Measurements from ENCODE around the gene ANTXRL. TPM values are rescaled to one million over a fixed set of nuclear protein-coding genes. Genes with fewer than 3 reads are reported as not detected.

The ANTXRL gene
- total RNA-seq, 4 donors from 2014 or later, result not detected

- 3 to 21% methylated on average over 2 to 10 of the region's 82 CpGs for WGBS, 2 donors (ENCODE audit: low coverage in 1 of 2)
- Histone ChIP-seq H3K27ac (peak overlapping the region; percentile 8 to 88 (median 87)), H3K27me3 (no peaks in the 10 kb centered on the region), H3K36me3 (no peaks in the 10 kb centered on the region), H3K4me3 (peak overlapping the region; percentile 45 to 74), H3K4me1 (peaks cover 0 to 30% (median 12%) of the 10 kb centered on the region in 3 donors), H3K9me3 (no peaks in the 10 kb centered on the region)
- TF ChIP-seq, protein P1, sequence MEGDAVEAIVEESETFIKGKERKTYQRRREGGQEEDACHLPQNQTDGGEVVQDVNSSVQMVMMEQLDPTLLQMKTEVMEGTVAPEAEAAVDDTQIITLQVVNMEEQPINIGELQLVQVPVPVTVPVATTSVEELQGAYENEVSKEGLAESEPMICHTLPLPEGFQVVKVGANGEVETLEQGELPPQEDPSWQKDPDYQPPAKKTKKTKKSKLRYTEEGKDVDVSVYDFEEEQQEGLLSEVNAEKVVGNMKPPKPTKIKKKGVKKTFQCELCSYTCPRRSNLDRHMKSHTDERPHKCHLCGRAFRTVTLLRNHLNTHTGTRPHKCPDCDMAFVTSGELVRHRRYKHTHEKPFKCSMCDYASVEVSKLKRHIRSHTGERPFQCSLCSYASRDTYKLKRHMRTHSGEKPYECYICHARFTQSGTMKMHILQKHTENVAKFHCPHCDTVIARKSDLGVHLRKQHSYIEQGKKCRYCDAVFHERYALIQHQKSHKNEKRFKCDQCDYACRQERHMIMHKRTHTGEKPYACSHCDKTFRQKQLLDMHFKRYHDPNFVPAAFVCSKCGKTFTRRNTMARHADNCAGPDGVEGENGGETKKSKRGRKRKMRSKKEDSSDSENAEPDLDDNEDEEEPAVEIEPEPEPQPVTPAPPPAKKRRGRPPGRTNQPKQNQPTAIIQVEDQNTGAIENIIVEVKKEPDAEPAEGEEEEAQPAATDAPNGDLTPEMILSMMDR (IDR thresholded peaks at IDR 0.05), result peak in 1 of 4 experiments; percentile 28
- TF ChIP-seq EP300 (IDR thresholded peaks at IDR 0.05) (no peak), POLR2A (IDR thresholded peaks at IDR 0.05) (peak; percentile 36 to 53), POLR2AphosphoS5 (IDR thresholded peaks at IDR 0.05) (peak; percentile 63)
- peak; percentile 90 for ATAC-seq
Observed at GRCh38 chr10:46284286-46285229, 2.2 kb upstream of the ANTXRL start.

- no peaks in the 10 kb centered on the region for H3K27me3 ChIP-seq
- 50 to 56% methylated on average over 3 of the region's 3 CpGs for WGBS, 2 donors (ENCODE audit: low coverage in 1 of 2)
Observed at GRCh38 chr10:46285300-46285699, 1.5 kb upstream of the ANTXRL start.

DNA sequence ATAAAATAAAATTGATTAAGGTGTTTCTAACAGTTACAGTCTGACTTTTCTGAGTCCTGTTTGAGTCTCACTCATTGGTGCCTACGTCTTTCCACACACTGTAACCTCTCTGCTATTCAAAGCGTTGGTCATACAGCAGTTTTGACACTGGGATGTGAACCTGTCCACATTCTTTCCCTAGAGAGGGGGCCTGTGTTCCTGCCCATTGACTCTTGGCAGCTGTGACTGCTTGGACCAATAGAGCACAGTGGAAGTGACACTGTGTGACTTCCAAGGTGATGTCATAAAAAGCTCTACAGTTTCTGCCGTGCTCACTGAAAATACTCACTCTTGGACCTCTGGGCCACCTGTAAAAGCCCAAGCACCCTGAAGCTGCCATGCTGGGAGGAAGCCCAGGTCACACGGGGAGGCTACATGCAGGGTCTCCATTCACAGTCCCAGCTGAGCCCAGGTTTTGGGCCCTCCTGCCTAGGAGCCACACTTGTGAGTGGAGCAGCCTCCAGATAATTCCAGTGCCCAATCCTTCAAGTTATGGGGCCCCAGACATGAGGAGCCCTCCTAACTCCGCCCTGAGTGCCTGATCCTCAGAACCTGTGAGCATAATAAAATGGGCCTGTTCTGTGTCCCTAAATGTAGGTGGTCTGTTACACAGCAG, 704 bp upstream of the ANTXRL start:
- TF ChIP-seq EP300 (IDR thresholded peaks at IDR 0.05) (no peak), POLR2AphosphoS5 (IDR thresholded peaks at IDR 0.05) (no peak), POLR2A (IDR thresholded peaks at IDR 0.05) (no peak)
- TF ChIP-seq, protein P1 (IDR thresholded peaks at IDR 0.05), result no peak
- 92 to 100% methylated on average over 2 of the region's 5 CpGs for WGBS, 2 donors (ENCODE audit: low coverage in 1 of 2)

More at GRCh38 chr10:46285300-46285699, 1.5 kb upstream of the ANTXRL start:
- Histone ChIP-seq H3K4me3 (peak overlapping the region; percentile 45 to 74), H3K4me1 (peaks cover 0 to 30% (median 12%) of the 10 kb centered on the region in 3 donors), H3K36me3 (no peaks in the 10 kb centered on the region), H3K27ac (peak overlapping the region in 2 of 4 donors; percentile 87), H3K9me3 (no peaks in the 10 kb centered on the region)
- TF ChIP-seq, protein P1 (IDR thresholded peaks at IDR 0.05), result no peak
- TF ChIP-seq POLR2A (IDR thresholded peaks at IDR 0.05) (no peak), POLR2AphosphoS5 (IDR thresholded peaks at IDR 0.05) (no peak), EP300 (IDR thresholded peaks at IDR 0.05) (no peak)
- ATAC-seq, result no peak

GRCh38 chr10:46287846-46288477, 1.2 kb downstream of the ANTXRL start:
- no peaks in the 10 kb centered on the region for H3K9me3 ChIP-seq
- no peaks in the 10 kb centered on the region for H3K36me3 ChIP-seq
- 82 to 94% methylated on average over 4 to 5 of the region's 7 CpGs for WGBS, 2 donors (ENCODE audit: low coverage in 1 of 2)
- H3K4me3 ChIP-seq, result no peak overlapping the region
- TF ChIP-seq POLR2AphosphoS5 (IDR thresholded peaks at IDR 0.05) (no peak), POLR2A (IDR thresholded peaks at IDR 0.05) (no peak), EP300 (IDR thresholded peaks at IDR 0.05) (no peak)
- TF ChIP-seq, protein P1 (IDR thresholded peaks at IDR 0.05), result no peak
- H3K27ac ChIP-seq, result no peak overlapping the region
- H3K4me1 ChIP-seq, result peaks cover 0 to 22% (median 9%) of the 10 kb centered on the region in 3 donors
- no peak for ATAC-seq
- H3K27me3 ChIP-seq, result no peaks in the 10 kb centered on the region

More for the DNA sequence above, 704 bp upstream of the ANTXRL start:
- Histone ChIP-seq H3K27me3 (no peaks in the 10 kb centered on the region), H3K4me1 (peaks cover 0 to 30% (median 12%) of the 10 kb centered on the region in 3 donors), H3K27ac (no peak overlapping the region), H3K36me3 (no peaks in the 10 kb centered on the region), H3K4me3 (no peak overlapping the region), H3K9me3 (no peaks in the 10 kb centered on the region)
- ATAC-seq, result no peak
